HG03066 (cell line): Measurements from ENCODE around the gene CCDC116.
"Not testable (repeated sequence)": the region's sequence is repeated elsewhere in the genome, so short reads cannot be mapped to it uniquely, and the experiment has no call there.

Experiments used
- ATAC-seq: cut with Tn5 transposase; IDR thresholded peaks from one replicate; pipeline ENCODE4 v1.9.1; 2021; ENCODE audit warnings: low read depth; ENCODE audit not compliant: unreplicated experiment

The CCDC116 gene

GRCh38 chr22:21609556-21610157 is 22.9 kb upstream of the CCDC116 start:
- not testable (repeated sequence) for ATAC-seq

GRCh38 chr22:21611210-21611977 is 21.2 kb upstream of the CCDC116 start:
- no peak for ATAC-seq

- no peak for ATAC-seq
Measured at GRCh38 chr22:21612858-21613257, 19.7 kb upstream of the CCDC116 start.

GRCh38 chr22:21613553-21614233 is 18.9 kb upstream of the CCDC116 start:
- no peak for ATAC-seq

- ATAC-seq = no peak
Measured at GRCh38 chr22:21615731-21616130, 16.8 kb upstream of the CCDC116 start.

- ATAC-seq = not testable (repeated sequence)
Measured at GRCh38 chr22:21617337-21617736, 15.2 kb upstream of the CCDC116 start.

GRCh38 chr22:21621025-21621424 is 11.5 kb upstream of the CCDC116 start:
- ATAC-seq = no peak

GRCh38 chr22:21622011-21622918 is 10.3 kb upstream of the CCDC116 start:
- ATAC-seq = no peak

GRCh38 chr22:21622919-21623647 is 9.5 kb upstream of the CCDC116 start:
- ATAC-seq = no peak

GRCh38 chr22:21623648-21623970 is 9.0 kb upstream of the CCDC116 start:
- ATAC-seq = no peak

GRCh38 chr22:21624120-21624879 is 8.3 kb upstream of the CCDC116 start:
- no peak for ATAC-seq

GRCh38 chr22:21624880-21625791 is 7.4 kb upstream of the CCDC116 start:
- ATAC-seq = no peak

- ATAC-seq = no peak
Measured at GRCh38 chr22:21626073-21626734, 6.4 kb upstream of the CCDC116 start.

GRCh38 chr22:21626735-21627469 is 5.7 kb upstream of the CCDC116 start:
- ATAC-seq = no peak

- ATAC-seq = no peak
Measured at GRCh38 chr22:21628386-21629254, 3.9 kb upstream of the CCDC116 start.
